ENCODE measurements around the gene STX8.

DNA sequence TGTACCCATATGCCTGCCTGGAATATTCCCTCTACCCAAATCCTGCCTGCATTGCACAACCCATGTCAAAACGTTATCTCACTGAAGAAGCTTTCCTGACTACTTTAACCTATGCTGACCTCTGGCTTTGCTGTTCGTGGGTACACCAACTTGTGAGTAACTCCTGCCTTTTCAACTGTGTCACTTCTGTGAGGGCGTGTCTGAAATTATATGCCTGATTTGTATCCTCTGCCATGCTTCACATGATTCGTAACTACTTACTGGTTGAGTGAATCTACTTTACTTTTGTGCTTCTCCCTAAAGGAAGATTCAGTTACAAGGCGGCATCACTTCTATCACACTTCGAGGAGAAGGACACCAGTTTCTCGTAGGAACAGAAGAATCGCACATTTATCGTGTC is 36.4 kb upstream of the STX8 start:
- no peak for TF ChIP-seq YY1 (IDR thresholded peaks at IDR 0.05)
- TF ChIP-seq ZBTB33 (IDR thresholded peaks at IDR 0.05), result no peak
- TF ChIP-seq CTCF (IDR thresholded peaks at IDR 0.05; ENCODE audit: low read depth, low read length, missing input control), result no peak
- no peak for TF ChIP-seq MAX (IDR thresholded peaks at IDR 0.05)
- no peak for TF ChIP-seq TAF1 (conservative IDR thresholded peaks at IDR 0.05)
- no peak for TF ChIP-seq HNF4G (IDR thresholded peaks at IDR 0.05)
- TF ChIP-seq SP1 (IDR thresholded peaks at IDR 0.05), result no peak
- TF ChIP-seq GABPA (IDR thresholded peaks at IDR 0.05 in 1 of 2, conservative IDR thresholded peaks at IDR 0.05 in 1 of 2), result no peak
- no peak for TF ChIP-seq ATF3 (IDR thresholded peaks at IDR 0.05)
- TF ChIP-seq FOXA1 (IDR thresholded peaks at IDR 0.05), result no peak
- TF ChIP-seq, protein P1, sequence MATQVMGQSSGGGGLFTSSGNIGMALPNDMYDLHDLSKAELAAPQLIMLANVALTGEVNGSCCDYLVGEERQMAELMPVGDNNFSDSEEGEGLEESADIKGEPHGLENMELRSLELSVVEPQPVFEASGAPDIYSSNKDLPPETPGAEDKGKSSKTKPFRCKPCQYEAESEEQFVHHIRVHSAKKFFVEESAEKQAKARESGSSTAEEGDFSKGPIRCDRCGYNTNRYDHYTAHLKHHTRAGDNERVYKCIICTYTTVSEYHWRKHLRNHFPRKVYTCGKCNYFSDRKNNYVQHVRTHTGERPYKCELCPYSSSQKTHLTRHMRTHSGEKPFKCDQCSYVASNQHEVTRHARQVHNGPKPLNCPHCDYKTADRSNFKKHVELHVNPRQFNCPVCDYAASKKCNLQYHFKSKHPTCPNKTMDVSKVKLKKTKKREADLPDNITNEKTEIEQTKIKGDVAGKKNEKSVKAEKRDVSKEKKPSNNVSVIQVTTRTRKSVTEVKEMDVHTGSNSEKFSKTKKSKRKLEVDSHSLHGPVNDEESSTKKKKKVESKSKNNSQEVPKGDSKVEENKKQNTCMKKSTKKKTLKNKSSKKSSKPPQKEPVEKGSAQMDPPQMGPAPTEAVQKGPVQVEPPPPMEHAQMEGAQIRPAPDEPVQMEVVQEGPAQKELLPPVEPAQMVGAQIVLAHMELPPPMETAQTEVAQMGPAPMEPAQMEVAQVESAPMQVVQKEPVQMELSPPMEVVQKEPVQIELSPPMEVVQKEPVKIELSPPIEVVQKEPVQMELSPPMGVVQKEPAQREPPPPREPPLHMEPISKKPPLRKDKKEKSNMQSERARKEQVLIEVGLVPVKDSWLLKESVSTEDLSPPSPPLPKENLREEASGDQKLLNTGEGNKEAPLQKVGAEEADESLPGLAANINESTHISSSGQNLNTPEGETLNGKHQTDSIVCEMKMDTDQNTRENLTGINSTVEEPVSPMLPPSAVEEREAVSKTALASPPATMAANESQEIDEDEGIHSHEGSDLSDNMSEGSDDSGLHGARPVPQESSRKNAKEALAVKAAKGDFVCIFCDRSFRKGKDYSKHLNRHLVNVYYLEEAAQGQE (IDR thresholded peaks at IDR 0.05), result no peak
- TF ChIP-seq JUND (IDR thresholded peaks at IDR 0.05), result no peak
- no peak for TF ChIP-seq RAD21 (IDR thresholded peaks at IDR 0.05)
- no peak for TF ChIP-seq NR2F2 (IDR thresholded peaks at IDR 0.05)

All from liver (tissue), 3 donors.